Right hindlimb (tissue), 1 donor: ENCODE data around the gene MYH7B.

Experiments
- DNase-seq: peaks from one replicate; pipeline ENCODE4 v3.0.0-alpha.2; 2018

MYH7B gene

DNA sequence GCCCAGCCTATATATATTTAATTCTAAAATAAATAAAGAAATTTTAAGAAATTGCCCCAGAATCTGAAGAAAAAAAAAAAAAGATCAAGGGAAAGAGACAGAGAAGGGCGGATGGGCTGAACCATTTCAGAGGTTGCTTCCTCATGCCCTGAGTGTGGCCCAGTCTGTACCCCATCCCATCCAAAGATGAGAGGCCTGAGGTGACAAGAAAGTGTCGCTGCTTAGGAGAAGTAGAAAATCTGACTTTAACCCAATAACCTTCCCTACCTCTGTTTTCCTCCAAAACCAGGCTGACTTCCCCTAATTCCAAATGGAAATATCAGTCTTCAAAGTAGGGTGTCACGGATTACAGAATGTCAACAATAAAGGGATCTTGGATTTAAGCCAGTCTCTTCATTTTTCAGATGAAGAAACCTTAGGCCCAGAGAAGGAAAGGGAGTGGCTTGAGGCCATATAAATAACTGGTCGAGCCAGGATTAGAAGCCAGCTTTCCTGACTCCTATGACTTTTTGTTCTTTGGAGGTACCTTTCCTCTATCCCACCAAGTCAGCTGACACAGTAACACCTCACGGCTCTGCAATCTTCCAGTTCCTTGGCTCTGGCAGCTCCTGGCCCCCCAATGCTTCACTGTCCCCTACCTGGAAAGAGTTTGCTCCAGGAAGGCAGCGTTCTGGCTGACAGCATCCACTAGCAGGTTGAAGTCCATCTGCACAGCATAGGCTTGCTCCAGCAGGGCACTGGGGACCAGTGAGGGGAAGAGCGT is 10.2 kb upstream of the MYH7B start:
- DNase-seq = no peak

DNA sequence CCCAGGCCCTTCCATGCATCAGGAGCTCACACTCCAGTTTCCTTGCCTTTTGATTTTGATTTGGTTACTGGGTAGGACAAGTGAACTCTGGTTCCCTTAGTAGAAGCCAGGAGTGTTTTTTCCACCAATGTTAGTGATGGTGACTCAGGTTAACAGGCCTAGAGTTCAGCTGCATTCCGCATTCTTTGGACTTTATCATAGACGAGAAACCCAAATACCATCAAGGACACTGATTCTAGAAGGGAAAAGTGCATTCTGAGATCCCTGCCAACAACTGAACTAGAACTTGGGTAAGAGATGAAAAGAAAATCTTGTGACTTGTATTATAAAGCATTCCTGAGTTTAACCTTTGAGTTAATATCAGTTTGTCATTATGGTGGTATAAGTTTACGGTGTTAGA is 9.0 kb upstream of the MYH7B start:
- no peak for DNase-seq

DNA sequence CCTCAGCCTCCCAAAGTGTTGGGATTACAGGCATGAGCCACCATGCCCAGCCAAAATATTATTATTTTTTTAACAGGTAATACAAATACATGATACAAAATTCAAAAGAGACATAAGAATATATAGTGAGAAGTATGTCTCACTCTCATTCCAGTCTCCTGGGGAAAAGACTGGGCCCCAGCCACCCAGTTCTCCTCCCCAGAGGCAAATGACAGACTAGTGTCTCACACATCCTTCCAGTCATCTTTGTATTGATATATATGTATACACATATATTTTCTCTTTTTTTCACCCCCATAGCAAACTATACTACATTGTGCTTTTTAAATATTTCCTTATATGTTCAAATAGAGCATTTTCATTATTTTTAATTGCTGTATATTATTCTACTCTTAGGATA is 8.3 kb upstream of the MYH7B start:
- DNase-seq = no peak

DNA sequence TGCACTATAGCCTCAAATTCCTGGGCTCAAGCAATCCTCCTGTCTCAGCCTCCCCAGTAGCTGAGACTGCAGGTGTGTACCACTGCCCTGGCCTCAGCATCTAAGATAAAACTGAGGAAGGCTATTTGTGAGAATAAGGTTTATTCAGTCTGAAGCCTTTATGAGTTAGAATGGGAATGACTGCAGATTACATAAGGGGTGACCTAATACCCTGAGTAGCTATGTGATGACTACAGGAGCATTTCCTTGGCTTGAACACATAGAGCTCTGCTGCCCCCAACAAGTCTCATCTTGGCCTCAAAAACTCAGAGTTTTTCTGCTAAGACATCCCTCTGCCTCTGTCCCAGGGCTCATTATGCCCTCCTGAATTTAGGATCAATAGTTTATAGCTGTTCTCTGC is 7.6 kb upstream of the MYH7B start:
- no peak for DNase-seq

DNA sequence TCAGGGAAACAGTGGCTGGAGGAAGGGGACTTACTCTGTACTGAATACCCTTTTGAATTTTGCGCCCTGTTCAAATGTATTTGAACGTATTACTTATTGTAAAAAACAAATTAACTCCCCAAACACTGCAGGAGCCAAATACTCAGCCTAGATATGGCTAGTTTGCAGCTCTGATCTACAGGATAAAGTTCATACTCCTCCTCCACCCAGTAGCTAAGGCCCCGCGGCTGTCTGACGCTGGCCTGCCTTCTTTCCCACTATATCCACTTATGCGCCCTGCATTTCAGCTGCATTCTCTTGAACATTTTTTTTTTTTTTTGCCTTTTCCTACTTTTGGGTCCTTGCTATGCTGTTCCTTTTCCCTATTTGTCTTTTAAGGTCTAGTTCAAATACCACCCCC is 6.5 kb upstream of the MYH7B start:
- DNase-seq = no peak

DNA sequence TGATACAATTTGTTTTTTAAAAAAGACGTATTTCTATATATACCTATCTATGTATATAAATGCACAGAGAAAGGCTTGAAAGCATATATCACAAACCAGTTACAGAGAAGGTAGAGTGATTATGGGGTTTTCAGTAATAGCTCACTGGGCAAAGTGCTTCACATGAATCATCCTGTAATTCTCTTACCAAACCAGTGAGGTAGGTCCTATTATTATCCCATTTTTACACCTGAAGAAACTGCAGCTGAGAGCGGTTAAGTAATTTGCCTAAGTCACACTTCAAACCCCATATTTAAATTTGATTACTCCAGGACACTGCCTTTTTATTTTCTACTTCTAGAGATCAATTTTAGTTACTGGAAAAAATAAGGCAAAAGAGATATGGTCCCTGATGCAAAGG is 4.4 kb upstream of the MYH7B start:
- no peak for DNase-seq

DNA sequence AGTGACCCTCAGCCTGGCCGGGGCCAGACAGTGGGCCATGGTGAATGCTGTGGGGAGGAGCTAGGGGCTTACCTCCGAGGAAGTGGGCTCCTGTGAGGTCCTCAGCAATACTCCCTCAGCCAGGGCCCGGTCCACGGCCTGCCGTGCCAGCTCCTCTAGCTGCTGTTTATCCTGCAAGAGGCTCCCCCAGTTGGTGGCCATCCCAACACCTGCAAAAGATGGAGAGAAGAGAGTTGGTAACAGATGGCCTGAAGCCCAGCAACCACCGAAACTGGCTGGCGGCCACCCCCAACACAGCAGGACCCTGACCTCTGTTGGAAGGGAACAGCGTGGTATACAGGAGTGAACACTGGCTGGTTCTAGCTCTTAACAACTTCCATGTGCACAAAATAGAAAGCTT is 4.0 kb upstream of the MYH7B start:
- DNase-seq = no peak

DNA sequence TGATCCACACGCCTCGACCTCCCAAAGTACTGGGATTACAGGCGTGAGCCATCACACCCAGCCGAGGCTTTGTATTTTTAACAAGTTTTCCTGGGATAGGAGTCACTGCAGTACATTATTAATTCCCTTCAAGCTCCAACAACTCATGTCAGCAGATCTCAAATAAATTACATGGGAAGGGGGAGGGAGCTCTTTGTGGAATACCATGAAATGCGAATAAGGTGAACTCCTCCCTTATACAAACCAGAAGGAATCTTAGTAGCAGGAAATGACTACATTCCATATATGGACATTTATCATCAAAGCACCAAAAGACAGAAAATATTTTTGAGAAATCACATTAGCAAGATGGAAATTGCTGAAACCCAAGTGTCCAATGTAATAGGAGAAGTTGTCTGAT is 3.0 kb upstream of the MYH7B start:
- no peak for DNase-seq

DNA sequence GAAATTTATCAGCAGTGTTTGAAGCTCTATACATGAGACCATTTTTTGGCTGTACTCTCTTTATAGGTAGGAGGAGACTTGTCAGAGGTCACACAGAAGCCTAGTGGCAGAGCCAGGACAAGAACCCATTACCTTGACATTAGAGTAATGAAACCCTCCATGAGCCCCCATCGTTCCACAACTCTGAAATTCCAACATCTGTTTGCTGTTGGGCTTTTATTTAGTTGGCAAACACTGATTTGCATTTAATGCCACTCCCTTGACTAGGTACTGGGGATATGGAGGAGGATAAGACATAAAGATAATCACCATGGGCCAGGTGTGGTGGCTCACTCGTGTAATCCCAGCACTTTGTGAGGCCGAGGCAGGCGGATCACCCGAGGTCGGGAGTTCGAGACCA is 1.7 kb upstream of the MYH7B start:
- DNase-seq = no peak

DNA sequence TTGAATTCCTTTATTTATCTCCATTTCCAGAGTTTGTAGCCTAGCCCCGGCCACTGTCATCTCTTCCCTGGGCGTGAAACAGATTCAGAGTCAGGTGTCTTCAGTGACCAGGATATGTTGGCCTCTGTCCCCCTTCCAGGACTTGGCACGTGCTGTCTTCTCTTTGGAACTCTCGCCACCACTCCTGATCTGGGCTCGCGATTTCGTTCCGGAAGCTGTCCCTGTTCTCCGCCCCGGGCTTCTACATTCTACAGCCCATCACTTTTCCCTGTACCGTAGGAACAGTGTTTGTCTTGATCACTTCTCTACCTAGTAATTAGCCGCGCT is 801 bp upstream of the MYH7B start:
- peak; percentile 60 for DNase-seq

DNA sequence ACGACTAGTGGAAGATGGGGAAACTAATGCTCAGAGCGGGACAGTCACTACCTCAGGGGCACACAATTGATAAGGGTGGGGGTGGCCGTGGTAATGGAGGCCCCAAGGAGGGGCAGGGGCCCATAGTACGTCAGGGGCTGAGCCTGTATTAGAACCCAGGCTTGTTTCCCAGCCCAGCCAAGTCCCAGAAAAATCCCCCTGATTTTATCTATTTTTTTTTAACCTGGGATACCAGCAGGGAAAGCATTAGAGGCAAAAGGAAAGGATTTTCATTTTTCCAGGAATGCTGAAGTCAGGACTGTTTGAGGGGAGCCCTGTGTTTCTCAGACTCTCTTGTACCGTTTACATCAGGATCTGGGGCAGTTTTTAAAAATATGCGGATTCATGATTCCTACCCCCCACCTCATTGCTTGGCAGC is 382 bp downstream of the MYH7B start:
- DNase-seq = no peak

DNA sequence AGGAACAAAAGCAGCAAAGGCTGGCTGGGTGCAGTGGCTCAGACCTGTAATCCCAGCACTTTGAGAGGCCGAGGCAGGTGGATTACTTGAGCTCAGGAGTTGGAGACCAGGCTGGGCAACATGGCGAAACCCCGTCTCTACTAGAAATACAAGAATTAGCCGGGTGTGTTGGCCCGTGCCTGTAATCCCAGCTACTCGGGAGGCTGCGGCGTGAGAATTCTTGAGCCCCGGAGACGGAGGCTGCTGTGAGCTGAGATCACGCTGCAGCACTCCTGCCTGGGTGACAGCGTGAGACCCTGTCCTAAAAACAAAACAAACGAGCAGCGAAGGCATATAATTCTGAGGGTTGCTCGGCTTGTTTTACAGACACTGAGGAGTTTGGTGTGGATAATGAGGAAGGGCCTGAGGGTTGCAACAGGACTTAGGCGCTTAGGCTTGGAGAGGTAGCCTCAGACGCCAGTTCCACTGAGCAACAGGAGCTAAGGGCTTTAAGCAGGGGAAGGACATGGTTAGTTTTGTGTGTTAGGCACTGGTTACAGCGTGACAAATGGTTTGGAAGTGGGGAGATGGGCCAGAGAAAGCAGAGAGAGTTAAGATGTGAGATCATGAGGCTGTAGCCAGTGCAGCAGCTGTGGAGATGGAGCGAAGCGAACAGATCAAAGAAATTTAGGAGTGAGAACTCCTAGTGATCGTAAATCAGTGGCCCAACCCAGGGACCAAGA is 1.2 kb downstream of the MYH7B start:
- DNase-seq = no peak

DNA sequence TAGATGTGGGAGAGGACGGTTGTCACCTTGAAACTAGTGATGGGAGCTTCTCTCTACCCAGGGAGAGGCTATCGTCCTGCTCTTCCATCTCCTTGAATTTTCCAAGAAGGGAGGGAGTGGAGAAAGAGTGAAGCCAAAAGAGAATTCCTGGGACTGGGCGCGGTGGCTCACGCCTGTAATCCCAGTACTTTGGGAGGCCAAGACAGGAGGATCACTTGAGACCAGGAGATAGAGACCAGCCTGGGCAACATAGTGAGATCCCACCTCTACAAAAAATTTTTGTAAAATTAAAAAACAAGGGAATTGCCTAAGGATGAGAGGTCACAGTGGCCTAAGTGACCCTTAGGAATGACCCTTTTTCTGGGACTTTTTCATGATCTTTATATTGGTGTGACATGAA is 8.8 kb downstream of the MYH7B start:
- DNase-seq = no peak

DNA sequence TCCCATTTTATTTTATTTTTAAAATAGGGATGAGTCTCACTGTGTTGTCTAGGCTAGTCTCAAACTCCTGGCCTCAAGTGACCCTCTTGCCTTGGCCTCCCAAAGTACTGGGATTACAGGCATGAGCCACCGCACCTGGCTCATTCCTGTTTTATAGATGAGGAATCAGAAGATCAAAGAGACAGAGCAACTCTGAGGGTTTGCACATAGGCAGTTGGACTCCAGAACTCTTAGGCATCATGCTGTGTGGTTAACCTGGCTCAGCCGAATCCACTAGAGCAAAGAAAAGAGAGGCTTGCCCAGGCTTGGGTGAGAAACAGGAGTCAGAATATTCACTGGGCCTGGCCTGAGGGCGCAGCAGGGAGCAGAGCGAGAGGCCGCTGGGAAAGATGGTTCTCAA is 9.4 kb downstream of the MYH7B start:
- no peak for DNase-seq

DNA sequence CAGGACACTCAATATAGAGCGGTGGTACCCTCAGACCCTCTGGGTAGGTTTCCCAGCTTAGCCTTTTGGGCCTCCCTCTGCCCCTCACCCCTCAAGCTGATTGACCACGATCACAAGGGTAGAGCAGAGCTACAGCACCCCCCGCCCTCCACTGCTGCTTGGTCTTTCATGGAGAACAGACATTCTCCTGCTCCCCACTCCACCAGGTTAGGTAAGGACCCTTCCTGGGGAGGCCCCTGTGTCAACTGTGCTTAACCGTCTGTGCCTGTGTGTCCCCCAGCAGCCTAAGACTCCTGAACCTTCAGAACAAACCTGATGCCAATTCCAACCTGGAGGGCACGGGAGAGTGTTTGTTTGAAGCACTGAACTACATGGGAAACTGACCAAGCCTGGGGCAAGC is 11.8 kb downstream of the MYH7B start:
- no peak for DNase-seq

DNA sequence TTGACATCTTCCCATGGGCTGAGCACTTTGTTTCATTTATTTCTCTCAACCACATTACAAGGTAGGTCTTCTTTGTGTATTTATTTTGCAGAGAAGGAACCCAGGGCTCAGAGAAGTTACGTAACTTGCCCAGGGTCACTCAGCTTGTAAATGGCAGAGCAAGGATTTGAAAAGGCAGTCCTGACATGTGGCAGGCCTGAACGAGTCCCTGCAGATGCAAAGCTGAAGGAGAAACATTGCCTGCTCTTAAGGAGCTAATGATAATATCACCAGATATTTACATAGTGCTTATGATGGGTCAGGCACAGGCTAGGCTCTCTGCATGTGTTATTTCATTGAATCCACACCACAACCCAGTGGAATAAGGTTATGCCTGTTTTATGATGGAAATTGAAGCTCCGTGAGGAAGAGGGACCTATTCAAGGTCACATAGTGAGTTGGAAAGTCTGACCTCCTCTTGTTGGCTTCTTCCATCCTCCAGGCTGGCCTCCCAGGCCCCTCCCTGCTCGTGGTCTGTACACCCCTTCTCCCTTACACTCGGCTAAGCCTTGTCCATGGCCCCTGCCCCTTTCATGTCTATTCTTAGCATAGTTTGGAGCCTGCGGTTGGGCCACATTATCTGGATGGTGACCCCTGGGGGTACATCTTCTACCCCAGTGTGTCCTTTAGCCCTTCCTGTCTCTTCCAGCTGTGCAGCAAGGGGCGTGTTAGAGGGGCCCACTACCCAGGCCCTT is 12.5 kb downstream of the MYH7B start:
- no peak for DNase-seq

DNA sequence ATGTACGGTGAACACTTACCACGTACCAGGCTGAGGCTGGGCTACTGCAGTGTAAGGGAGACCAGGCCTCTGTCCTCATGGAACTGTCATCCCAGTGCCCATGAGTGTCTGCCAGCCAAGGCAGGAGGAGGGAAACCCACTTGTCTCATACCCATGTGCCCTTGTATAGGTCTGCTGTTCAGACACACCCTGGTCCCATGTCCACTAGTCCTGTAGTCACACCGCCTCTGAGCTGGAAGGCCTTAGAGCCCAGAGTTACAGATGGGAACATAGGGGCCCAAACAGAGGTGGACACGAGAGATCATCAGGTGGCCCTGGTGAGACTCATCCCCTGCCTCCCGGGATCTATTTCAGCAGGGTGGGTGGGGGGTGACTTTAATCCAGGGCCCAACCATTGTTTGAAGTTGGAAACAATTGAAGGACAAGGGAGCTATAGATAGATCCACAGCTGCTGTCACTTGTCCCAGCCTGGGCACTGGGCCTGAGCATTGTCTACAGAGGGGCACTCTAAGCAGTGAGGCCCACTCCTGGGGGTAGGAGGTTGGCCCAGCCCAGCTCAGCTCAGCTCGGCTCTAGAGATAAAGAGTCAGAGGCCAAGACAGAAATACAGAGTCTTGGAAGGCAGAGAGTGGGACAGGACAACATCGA is 14.6 kb downstream of the MYH7B start:
- DNase-seq = no peak

DNA sequence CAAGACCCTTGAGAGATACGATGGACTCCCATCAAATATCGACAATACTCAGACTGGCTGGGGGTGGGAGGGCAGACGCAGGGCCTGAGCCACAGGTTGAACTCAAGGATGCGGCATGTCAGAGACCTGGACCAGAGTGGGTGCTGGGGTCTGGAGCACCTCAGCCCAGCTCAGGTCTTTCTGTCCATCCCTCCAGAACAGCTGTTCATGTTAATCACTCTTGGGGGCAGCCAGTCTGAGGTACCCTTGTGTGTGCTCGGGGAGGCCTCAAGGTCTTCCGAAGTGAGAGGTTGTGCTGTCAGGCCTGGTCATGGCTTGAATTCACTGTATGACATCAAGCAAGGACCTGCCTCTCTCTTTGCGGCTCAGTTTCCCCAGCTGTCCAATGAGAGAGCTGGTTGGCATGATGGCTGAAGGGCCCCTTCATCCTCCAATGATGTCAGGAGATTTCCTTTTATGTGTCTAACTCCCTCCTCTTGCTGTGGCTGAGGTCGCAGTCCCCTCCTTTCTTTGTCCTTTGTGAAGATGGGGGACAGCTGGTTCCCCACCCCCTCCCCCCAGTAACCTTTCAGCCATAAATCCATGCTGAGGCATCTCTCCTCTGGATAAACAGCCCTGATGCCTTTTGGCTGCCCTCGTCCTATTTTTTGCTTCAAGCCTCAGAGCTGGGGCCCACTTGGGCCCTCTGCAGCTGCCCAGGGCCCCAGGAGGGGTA is 15.3 kb downstream of the MYH7B start:
- no peak for DNase-seq

DNA sequence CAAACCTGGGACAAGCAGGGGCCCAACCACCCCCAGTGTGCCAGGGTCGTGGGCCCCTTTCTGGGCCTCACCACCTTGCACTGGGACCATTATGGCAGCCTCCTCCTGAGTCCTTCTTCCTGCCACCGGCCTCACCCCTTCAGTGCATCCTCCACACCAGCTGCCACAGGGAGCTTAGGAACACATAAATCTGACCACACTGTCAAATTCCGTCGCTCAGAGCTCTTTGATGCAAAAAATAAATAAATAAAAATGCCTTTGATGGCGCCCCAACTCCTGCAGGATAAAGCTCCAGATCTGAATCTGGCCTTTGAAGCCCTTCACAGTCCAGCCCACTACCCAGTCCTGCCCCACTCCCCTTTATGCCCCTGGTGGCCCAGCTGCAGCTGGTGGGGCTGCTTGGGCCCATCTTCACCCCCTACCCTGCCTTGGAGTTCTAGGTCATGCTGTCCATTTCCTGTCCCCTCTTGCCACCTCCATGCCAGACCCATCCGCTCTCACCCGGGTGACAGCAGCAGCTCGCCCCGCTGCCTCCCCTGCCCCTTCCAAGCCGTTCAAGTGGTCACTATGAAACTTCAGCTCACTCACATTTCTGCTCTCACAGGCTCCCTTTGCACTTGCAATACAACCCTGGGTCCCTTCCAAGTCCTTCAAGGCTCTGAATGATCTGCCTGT is 16.0 kb downstream of the MYH7B start:
- no peak for DNase-seq

DNA sequence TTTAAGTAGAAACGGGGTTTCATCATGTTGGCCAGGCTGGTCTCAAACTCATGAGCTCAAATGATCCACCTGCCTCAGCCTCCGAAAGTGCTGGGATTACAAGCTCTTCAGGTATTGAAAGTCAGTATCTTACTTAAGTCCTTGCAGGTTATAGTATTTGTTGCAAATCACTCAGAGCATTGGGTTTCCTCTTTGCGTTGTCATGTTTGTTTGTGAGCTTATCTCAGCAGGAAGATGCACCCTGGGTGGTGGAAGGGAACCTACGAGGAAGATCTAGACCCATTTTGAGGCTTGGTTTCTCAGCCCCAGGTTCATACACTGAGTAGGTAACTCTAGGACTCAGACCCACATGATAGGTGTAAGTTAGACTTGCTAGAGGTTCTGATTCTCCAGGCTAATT is 18.6 kb downstream of the MYH7B start:
- DNase-seq = no peak

DNA sequence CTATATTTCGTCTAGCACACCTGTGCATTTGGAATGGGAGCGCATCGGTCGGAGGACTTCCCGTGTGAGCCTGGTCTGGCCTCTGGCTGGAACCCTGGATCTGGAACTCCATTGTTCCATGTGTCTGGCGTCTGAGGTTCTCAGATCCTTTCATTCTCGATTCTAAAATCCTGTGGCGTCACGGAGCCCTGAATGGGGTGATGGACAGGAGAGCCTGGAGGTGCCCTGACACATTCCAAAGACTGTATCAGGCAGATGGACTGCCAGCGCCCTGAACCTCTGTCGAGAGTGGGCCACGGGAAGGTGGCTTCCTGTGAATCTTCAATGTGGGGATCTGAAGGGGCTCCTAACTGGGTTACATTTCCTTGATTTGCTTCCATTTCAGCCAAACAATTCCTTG is 20.6 kb downstream of the MYH7B start:
- no peak for DNase-seq

DNA sequence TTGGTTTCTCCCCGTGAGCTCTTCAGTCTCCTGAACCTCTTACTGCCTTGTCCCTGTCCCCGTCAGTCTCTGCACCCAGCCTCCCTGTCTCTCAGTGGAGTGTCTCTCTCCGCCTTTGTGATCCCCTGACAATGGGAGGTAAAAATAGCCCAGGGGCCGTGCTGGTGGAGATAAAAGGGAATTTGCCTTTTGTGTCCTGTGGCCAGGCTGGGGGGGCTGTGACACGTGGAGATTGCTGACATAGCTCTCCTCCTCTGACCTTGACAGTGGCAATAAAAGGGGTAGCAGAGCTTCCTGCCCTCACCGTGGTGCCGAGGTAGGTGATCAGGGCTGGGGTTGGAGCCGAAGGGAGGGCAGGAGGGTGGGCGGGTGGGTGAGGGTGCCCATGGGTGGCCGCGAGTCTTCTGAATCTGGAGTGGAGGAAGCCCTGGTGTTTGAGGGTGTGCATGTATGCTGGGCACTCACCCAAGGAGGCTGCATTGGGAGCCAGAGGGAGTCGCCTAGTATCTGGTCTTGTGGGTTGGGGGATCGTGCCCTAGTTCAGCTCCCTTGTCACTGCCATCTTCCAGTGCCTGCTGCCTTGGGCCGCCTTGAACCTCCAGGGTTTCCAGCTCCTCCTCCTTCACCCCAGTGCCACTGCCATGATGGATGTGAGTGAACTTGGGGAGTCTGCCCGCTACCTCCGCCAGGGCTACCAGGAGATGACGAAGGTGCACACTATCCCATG is 21.9 kb downstream of the MYH7B start:
- DNase-seq = no peak
